ENCODE results near the gene NKRF. TPM values are rescaled to one million over a fixed set of nuclear protein-coding genes. Genes with fewer than 3 reads are reported as not detected.
A peak's percentile ranks its signal among the peaks of the same experiment; 100 is the strongest.

NKRF gene
- total RNA-seq, 1 donor from 2014 or later: 5.8 TPM

DNA sequence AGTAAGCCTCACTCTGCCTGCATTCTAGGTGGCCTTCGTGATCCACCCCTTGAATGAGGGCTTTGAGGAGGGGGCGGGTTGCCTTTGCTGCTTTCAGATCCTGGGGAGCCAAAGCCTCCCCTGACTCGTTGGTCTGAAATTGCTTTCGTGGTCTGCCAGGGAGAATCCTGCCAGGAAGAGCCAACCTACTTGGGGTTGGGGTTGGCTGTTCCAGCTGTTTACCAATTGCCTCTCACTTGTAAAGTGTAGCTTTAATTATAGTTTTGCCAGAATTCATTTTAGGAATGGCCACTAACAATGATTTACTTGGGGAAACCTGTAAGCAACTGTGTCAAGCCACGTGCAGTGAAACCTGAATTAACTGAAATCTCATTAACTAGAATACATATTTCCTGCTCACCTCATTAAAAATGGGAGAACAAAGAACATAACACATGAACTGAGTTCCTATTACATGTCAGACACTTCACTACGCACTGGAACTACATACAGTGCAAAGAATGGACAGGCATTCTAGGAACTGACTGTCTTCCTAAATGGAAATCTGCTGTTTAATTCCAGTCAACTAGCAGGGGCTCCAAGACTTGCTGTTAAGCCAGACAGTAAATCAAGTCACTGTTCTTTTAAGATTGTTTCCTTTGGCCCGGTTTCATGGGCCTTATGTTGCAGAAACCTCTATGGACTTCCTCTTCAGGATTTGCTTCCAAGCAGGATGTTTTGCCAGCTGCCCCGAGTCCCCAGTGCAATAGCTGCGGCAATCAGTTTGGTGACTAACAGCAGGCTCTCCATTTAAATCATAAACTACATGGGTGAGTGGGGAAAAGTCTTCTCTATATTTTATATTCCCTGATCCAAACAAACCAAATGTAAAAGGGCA is 16.4 kb upstream of the NKRF start:
- TF ChIP-seq, protein P1, sequence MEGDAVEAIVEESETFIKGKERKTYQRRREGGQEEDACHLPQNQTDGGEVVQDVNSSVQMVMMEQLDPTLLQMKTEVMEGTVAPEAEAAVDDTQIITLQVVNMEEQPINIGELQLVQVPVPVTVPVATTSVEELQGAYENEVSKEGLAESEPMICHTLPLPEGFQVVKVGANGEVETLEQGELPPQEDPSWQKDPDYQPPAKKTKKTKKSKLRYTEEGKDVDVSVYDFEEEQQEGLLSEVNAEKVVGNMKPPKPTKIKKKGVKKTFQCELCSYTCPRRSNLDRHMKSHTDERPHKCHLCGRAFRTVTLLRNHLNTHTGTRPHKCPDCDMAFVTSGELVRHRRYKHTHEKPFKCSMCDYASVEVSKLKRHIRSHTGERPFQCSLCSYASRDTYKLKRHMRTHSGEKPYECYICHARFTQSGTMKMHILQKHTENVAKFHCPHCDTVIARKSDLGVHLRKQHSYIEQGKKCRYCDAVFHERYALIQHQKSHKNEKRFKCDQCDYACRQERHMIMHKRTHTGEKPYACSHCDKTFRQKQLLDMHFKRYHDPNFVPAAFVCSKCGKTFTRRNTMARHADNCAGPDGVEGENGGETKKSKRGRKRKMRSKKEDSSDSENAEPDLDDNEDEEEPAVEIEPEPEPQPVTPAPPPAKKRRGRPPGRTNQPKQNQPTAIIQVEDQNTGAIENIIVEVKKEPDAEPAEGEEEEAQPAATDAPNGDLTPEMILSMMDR (IDR thresholded peaks at IDR 0.05; ENCODE audit: insufficient read depth, low read length, severe bottlenecking): no peak
- no peaks in the 10 kb centered on the region for H3K36me3 ChIP-seq (ENCODE audit: control insufficient read depth, insufficient read depth, low read length)
- H3K27me3 ChIP-seq (ENCODE audit: control insufficient read depth, insufficient read depth, low read length): no peaks in the 10 kb centered on the region
- no peak for FAIRE-seq
- DNase-seq (ENCODE audit: low read depth): no peak
- H3K4me3 ChIP-seq (ENCODE audit: low read depth, low read length): no peak overlapping the region

DNA sequence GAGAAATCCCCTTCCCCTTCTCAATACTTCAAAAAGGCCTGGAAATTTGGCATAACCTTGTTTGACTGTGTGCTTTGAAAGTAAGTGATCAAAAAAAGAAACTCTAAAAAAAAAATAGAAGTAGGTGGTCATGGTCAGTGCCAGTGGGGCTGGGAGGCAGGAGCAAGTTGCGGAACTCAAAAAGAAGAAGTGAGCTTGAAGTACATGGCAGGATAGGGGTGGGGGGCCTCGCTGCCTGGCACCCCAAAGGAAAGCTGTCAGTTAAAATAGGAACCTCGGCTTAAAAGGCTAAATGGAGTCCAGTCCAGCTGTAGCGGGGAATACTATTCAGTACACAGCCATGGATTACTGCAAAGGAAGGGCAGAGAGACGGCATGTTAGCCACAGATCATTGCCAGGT is 12.2 kb upstream of the NKRF start:
- FAIRE-seq (no peak), DNase-seq (ENCODE audit: low read depth) (no peak)
- Histone ChIP-seq H3K27me3 (ENCODE audit: control insufficient read depth, insufficient read depth, low read length) (no peaks in the 10 kb centered on the region), H3K4me3 (ENCODE audit: low read depth, low read length) (no peak overlapping the region), H3K36me3 (ENCODE audit: control insufficient read depth, insufficient read depth, low read length) (no peaks in the 10 kb centered on the region)
- TF ChIP-seq, protein P1 (IDR thresholded peaks at IDR 0.05; ENCODE audit: insufficient read depth, low read length, severe bottlenecking): no peak

DNA sequence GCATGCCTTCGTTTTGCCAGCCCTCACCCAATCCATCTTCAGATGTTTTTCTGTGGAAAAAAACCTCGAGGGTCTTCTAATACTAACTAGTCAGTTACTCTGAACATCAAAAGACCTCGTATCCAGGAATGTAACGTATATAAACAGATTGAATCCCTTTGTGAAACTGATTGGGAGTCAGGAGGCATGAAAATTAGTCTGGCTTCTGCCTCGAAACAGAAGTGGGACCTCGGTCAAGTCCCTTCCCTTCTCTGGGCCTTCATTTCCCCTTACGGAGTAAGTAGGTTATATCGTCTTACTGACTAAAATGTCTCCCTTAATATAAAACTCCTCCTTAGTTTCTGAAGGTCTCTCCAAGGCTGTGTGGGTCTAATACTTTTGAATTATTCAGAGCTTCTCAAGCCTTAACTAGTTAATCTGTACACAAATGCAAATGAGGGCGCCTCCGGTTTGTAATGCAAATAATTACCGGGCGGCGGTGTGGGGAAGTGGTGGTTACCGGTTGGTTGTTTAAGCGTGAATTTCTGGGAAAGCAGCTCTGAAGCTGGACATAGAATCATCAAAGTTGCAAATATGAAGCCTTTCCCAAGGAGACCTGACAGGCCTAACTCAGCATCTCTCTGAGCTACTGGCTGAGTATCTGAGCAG is 11.4 kb upstream of the NKRF start:
- H3K4me3 ChIP-seq (ENCODE audit: low read depth, low read length): no peak overlapping the region
- FAIRE-seq (no peak), DNase-seq (ENCODE audit: low read depth) (no peak)
- no peaks in the 10 kb centered on the region for H3K36me3 ChIP-seq (ENCODE audit: control insufficient read depth, insufficient read depth, low read length)
- no peaks in the 10 kb centered on the region for H3K27me3 ChIP-seq (ENCODE audit: control insufficient read depth, insufficient read depth, low read length)
- TF ChIP-seq, protein P1 (IDR thresholded peaks at IDR 0.05; ENCODE audit: insufficient read depth, low read length, severe bottlenecking): no peak

DNA sequence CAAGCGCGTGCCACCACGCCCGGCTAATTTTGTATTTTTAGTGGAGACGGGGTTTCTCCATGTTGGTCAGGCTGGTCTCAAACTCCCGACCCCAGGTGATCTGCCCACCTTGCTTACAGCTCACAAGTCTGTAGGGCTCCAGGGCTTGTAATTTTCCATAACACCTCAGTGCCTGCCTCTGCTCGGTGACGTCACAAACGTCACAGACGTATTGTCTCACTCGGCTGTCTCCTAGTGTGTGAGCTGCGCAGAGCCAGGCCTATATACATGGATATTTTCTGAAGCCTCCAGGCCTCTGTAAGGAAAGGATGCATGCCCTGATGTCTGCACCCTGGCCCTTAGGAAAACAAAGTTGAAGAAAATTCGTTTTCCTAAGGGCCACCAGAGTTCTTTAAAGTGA is 8.6 kb upstream of the NKRF start:
- FAIRE-seq (no peak), DNase-seq (ENCODE audit: low read depth) (no peak)
- no peaks in the 10 kb centered on the region for H3K27me3 ChIP-seq (ENCODE audit: control insufficient read depth, insufficient read depth, low read length)
- H3K4me3 ChIP-seq (ENCODE audit: low read depth, low read length): no peak overlapping the region
- no peaks in the 10 kb centered on the region for H3K36me3 ChIP-seq (ENCODE audit: control insufficient read depth, insufficient read depth, low read length)
- TF ChIP-seq, protein P1 (IDR thresholded peaks at IDR 0.05; ENCODE audit: insufficient read depth, low read length, severe bottlenecking): no peak

DNA sequence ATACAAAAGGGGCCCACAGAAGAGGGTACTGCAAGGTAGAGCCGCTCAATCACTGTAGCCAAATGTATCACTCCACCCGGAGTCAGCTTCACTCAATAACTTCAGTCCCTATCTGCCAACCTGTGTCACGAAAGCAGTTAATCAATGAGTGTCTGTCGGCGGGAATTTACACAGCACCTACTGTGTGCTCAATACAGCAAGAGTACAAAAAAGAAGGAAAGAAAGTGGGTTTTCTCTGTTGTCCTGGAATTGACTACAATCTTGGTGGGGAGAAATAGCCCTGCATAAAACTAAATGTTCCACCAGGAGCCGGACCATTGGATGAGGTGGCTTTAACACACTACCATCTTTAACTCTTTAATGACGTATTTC is 780 bp upstream of the NKRF start:
- peak overlapping the region; percentile 89 for H3K4me3 ChIP-seq (ENCODE audit: low read depth, low read length)
- DNase-seq (ENCODE audit: low read depth) (no peak), FAIRE-seq (no peak)

More for the DNA sequence above, 780 bp upstream of the NKRF start:
- no peaks in the 10 kb centered on the region for H3K27me3 ChIP-seq (ENCODE audit: control insufficient read depth, insufficient read depth, low read length)
- TF ChIP-seq, protein P1 (IDR thresholded peaks at IDR 0.05; ENCODE audit: insufficient read depth, low read length, severe bottlenecking): no peak
- no peaks in the 10 kb centered on the region for H3K36me3 ChIP-seq (ENCODE audit: control insufficient read depth, insufficient read depth, low read length)

All from bronchial epithelial cell (primary cell).